CD14-positive monocyte (primary cell): Measurements from ENCODE around the gene VSIG8. TPM values are rescaled to one million over a fixed set of nuclear protein-coding genes. Genes with fewer than 3 reads are reported as not detected.

ENCODE experiments used
- DNase-seq, 3 donors: peaks; one replicate each; pipeline ENCODE4 v3.0.0-alpha.2; 2011 to 2022
- H2AFZ ChIP-seq: 2 replicates; pipeline ENCODE4 v1.6.0; 2012; ENCODE audit warnings: mild to moderate bottlenecking, low read depth, low read length, inconsistent platforms; ENCODE audit not compliant: insufficient read depth, poor library complexity, severe bottlenecking
- H3K27ac ChIP-seq, 2 donors: 1 replicate in 1 of 2; 2 replicates in 1 of 2; pipeline ENCODE4 v1.5.1; 2012 to 2013; ENCODE audit warnings: low read length in 2 of 2, control low read depth in 1 of 2, inconsistent platforms in 1 of 2, low read depth in 1 of 2, mild to moderate bottlenecking in 1 of 2
- H3K27me3 ChIP-seq, 2 donors: one replicate each; pipeline versions ENCODE4 v1.6.0 to v1.6.1; 2011 to 2013; ENCODE audit warnings: low read length in 2 of 2; ENCODE audit not compliant: control insufficient read depth in 2 of 2, insufficient read depth in 2 of 2
- H3K36me3 ChIP-seq, 2 donors: replicated peaks in 1 of 2; 1 replicate in 1 of 2; 2 replicates in 1 of 2; pipeline versions ENCODE4 v1.5.1 to v1.6.1; 2012 to 2013; ENCODE audit warnings: low read length in 2 of 2, control low read depth in 1 of 2, inconsistent platforms in 1 of 2, mild to moderate bottlenecking in 1 of 2; ENCODE audit not compliant: insufficient read depth in 2 of 2, control insufficient read depth in 1 of 2
- H3K4me1 ChIP-seq, 2 donors: 1 replicate in 1 of 2; 2 replicates in 1 of 2; pipeline versions ENCODE4 v1.5.1 to v1.6.1; 2012 to 2013; ENCODE audit warnings: low read length in 2 of 2, control low read depth in 1 of 2, inconsistent platforms in 1 of 2, mild to moderate bottlenecking in 1 of 2, moderate library complexity in 1 of 2; ENCODE audit not compliant: insufficient read depth in 2 of 2, control insufficient read depth in 1 of 2
- H3K4me2 ChIP-seq: replicated peaks from 2 replicates; pipeline ENCODE3; 2012; ENCODE audit warnings: low read length, moderate library complexity, mild to moderate bottlenecking; ENCODE audit not compliant: poor library complexity, severe bottlenecking; ENCODE audit errors: extremely low read depth
- H3K4me3 ChIP-seq, 3 experiments: fragments of 200-600 bp in 1 of 3; sonication (generic) in 1 of 3; replicated peaks in 1 of 3; 1 replicate in 2 of 3; 2 replicates in 1 of 3; pipeline ENCODE4 v1.5.1; 2011 to 2013; ENCODE audit warnings: low read length in 3 of 3, mild to moderate bottlenecking in 3 of 3, control low read depth in 2 of 3, low read depth in 2 of 3, inconsistent platforms in 1 of 3, moderate library complexity in 1 of 3
- H3K79me2 ChIP-seq: 2 replicates; pipeline ENCODE4 v1.6.0; 2012; ENCODE audit warnings: mild to moderate bottlenecking, control low read depth, inconsistent platforms, low read length, moderate library complexity; ENCODE audit not compliant: insufficient read depth
- H3K9ac ChIP-seq: 2 replicates; pipeline ENCODE4 v1.6.0; 2017; ENCODE audit warnings: low read length, mild to moderate bottlenecking; ENCODE audit not compliant: insufficient read depth, poor library complexity, severe bottlenecking
- H3K9me3 ChIP-seq, 2 donors: replicated peaks in 1 of 2; 1 replicate in 1 of 2; 2 replicates in 1 of 2; pipeline versions ENCODE4 v1.5.1 to v1.6.1; 2012 to 2013; ENCODE audit warnings: low read length in 2 of 2, control low read depth in 1 of 2; ENCODE audit not compliant: control insufficient read depth in 1 of 2, insufficient read depth in 1 of 2
- H4K20me1 ChIP-seq: 2 replicates; pipeline ENCODE4 v1.6.0; 2012; ENCODE audit warnings: mild to moderate bottlenecking, low read length, control low read depth, moderate library complexity; ENCODE audit not compliant: insufficient read depth
- H3K27ac Mint-ChIP-seq, 7 donors: one replicate each; pipeline ENCODE4 v1.8.0; 2020; ENCODE audit warnings: mild to moderate bottlenecking in 7 of 7, mixed read lengths in 7 of 7, moderate library complexity in 6 of 7, inconsistent platforms in 2 of 7
- H3K27me3 Mint-ChIP-seq, 3 donors: one replicate each; pipeline ENCODE4 v1.8.0; 2021 to 2022; ENCODE audit warnings: low read depth in 3 of 3, mild to moderate bottlenecking in 3 of 3, mixed read lengths in 3 of 3, moderate library complexity in 3 of 3, inconsistent platforms in 1 of 3
- H3K36me3 Mint-ChIP-seq, 2 donors: one replicate each; pipeline ENCODE4 v1.8.0; 2020; ENCODE audit warnings: mixed read lengths in 2 of 2, inconsistent platforms in 1 of 2, mild to moderate bottlenecking in 1 of 2
- H3K4me1 Mint-ChIP-seq: one replicate; pipeline ENCODE4 v1.8.0; 2020; ENCODE audit warnings: mild to moderate bottlenecking, mixed read lengths
- H3K4me3 Mint-ChIP-seq, 2 donors: one replicate each; pipeline ENCODE4 v1.8.0; 2020; ENCODE audit warnings: mild to moderate bottlenecking in 2 of 2, mixed read lengths in 2 of 2, moderate library complexity in 1 of 2
- H3K9me3 Mint-ChIP-seq, 7 donors: one replicate each; pipeline ENCODE4 v1.8.0; 2020 to 2022; ENCODE audit warnings: mixed read lengths in 7 of 7, mild to moderate bottlenecking in 6 of 7, moderate library complexity in 6 of 7, inconsistent platforms in 2 of 7
- CTCF ChIP-seq: fragments of 200-600 bp; IDR thresholded peaks from one replicate; pipeline ENCODE4 v1.8.0; 2022; ENCODE audit warnings: antibody characterized with exemption, mild to moderate bottlenecking
- WGBS: methylation state at CpG from one replicate; pipeline ENCODE4 v1.1.5; 2013; ENCODE audit warnings: missing lambda C conversion rate; ENCODE audit not compliant: insufficient coverage; 5-methylcytosine and 5-hydroxymethylcytosine counted together
- intact Hi-C, 2 donors: fragments of 100-400 bp; cut with micrococcal nuclease; formaldehyde crosslinking; loops; one replicate each; pipeline versions ENCODE4 v1.15.0 to v1.15.1; 2023
- polyA plus RNA-seq, 3 donors: library from polyadenylated mRNA; depleted of rRNA in 1 of 3; unstranded in 2 of 3; stranded (reverse) in 1 of 3; fragments of 300-500 nt in 2 of 3; fragments of >200 nt in 1 of 3; fragmentation: Illumina TruSeq in 2 of 3; gene quantifications; 1 replicate in 2 of 3; 2 replicates in 1 of 3; pipeline ENCODE4 v1.2.3, GENCODE V29; 2012 to 2021

The VSIG8 gene
- polyA plus RNA-seq, 3 donors = 0.04 TPM; not detected in 2

DNA sequence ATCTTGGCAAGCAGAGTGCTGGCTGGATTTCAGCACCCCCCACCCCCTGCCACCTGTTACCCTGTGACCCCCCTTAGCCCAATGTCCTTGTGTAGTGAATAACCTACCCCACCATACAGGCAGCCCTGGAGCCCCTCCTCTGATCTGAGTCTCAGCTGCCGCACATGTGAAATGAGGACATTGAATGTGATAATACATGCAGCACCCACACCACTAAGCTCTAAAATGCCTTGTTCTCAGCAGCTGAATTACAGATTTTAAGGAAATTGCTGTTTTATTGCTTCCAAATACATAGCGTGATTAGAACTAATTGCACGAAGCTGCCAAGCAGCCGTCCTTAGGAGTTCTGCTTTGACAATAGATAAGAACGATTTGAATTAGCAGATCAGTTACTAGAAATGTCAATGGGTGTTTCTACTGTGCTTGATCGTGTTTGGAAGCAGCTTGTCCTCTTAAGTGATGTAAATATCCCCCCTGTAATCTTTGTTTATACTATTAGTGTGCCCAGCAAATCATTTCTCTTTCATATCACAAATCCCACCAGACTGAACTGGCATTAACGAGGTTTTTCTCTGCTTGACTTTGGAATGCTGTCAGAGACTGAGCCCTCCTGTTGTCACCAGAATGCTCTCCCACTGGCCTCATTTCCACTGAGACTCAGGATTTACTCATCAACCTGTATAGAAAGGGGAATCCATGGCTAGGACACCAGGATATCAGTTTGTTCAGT, 30.9 kb downstream of the VSIG8 start:
- Mint-ChIP-seq H3K9me3 (peaks cover 0 to 2% (median 0%) of the 10 kb centered on the region in 7 donors), H3K36me3 (peaks cover 0 to 8% of the 10 kb centered on the region in 2 donors), H3K27me3 (peaks cover 0 to 3% (median 0%) of the 10 kb centered on the region in 3 donors), H3K4me3 (no peak overlapping the region), H3K4me1 (peaks cover 63% of the 10 kb centered on the region), H3K27ac (no peak overlapping the region)
- Histone ChIP-seq H3K4me3 (no peak overlapping the region), H3K4me2 (no peak overlapping the region), H3K36me3 (no peaks in the 10 kb centered on the region), H3K9ac (no peak overlapping the region), H3K4me1 (peaks cover 49 to 51% of the 10 kb centered on the region in 2 donors), H2AFZ (no peak overlapping the region), H3K79me2 (no peaks in the 10 kb centered on the region), H3K27me3 (no peaks in the 10 kb centered on the region), H4K20me1 (no peaks in the 10 kb centered on the region), H3K27ac (no peak overlapping the region), H3K9me3 (no peaks in the 10 kb centered on the region)
- intact Hi-C loops = no loop called here
- TF ChIP-seq CTCF = no peak
- WGBS = 100% methylated on average over 3 of the region's 7 CpGs
- DNase-seq = no peak

GRCh38 chr1:159830722-159831121, 31.7 kb downstream of the VSIG8 start:
- H4K20me1 ChIP-seq = no peaks in the 10 kb centered on the region
- no peaks in the 10 kb centered on the region for H3K9me3 ChIP-seq
- TF ChIP-seq CTCF = no peak
- DNase-seq = peak in 1 of 3 donors; percentile 30
- intact Hi-C loops = no loop called here
- H3K9ac ChIP-seq = no peak overlapping the region
- no peaks in the 10 kb centered on the region for H3K79me2 ChIP-seq
- no peak overlapping the region for H3K27ac Mint-ChIP-seq
- peaks cover 0 to 7% of the 10 kb centered on the region in 2 donors for H3K36me3 Mint-ChIP-seq
- peaks cover 65% of the 10 kb centered on the region for H3K4me1 Mint-ChIP-seq
- peaks cover 0 to 3% (median 0%) of the 10 kb centered on the region in 3 donors for H3K27me3 Mint-ChIP-seq
- no peaks in the 10 kb centered on the region for H3K36me3 ChIP-seq
- no peak overlapping the region for H3K27ac ChIP-seq
- H3K4me1 ChIP-seq = peaks cover 52 to 55% of the 10 kb centered on the region in 2 donors
- no peak overlapping the region for H3K4me3 Mint-ChIP-seq
- H3K9me3 Mint-ChIP-seq = peaks cover 0 to 2% (median 0%) of the 10 kb centered on the region in 7 donors
- no peak overlapping the region for H3K4me2 ChIP-seq
- no peak overlapping the region for H3K4me3 ChIP-seq
- WGBS = 70% methylated on average over 8 of the region's 8 CpGs
- H2AFZ ChIP-seq = no peak overlapping the region
- H3K27me3 ChIP-seq = no peaks in the 10 kb centered on the region
